ENCODE data around the gene DDX4.

DNA sequence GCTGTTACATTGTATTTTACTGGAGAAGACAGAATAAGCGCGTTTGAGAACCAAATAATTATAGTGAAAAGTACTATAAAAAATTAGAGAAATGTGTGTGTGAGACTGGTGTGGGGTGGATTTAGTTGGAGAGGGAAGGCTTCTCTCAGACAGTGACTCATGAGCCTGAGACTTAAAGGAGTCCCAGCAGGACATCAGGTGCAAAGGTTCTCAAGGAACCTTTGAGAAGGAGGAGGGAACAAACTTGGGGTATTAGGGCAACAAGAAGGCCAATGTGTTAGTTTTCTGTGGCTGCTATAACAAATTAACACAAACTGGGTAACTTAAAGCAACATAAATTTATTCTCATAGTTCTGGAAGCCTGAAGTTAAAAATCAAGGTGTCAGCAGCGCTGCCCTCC is 4.9 kb downstream of the DDX4 start:
- TF ChIP-seq, protein P1, sequence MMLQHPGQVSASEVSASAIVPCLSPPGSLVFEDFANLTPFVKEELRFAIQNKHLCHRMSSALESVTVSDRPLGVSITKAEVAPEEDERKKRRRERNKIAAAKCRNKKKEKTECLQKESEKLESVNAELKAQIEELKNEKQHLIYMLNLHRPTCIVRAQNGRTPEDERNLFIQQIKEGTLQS (IDR thresholded peaks at IDR 0.05): no peak
- no peak for TF ChIP-seq RAD21 (IDR thresholded peaks at IDR 0.05; ENCODE audit: low read depth)

All from HCT116 (cell line).